Body of pancreas (tissue), 4 donors: ENCODE measurements around the gene QPRT. TPM values are rescaled to one million over a fixed set of nuclear protein-coding genes. Genes with fewer than 3 reads are reported as not detected.
"Not testable (repeated sequence)": the region's sequence is repeated elsewhere in the genome, so short reads cannot be mapped to it uniquely, and the experiment has no call there.

Experiments used
- ATAC-seq: fragments of 150-250 bp; one replicate; pipeline ENCODE4 v1.9.1; 2016
- DNase-seq, 4 donors: peaks; one replicate each; pipeline ENCODE4 v3.0.0-alpha.2; 2019
- H3K27ac ChIP-seq, 4 donors: fragments of 200-600 bp; sonication (generic); 1 replicate in 3 of 4; 2 replicates in 1 of 4; pipeline versions ENCODE4 v1.5.1 to v1.6.1; 2016 to 2019; ENCODE audit warnings: mild to moderate bottlenecking in 1 of 4, mixed read lengths in 1 of 4, moderate library complexity in 1 of 4
- H3K27me3 ChIP-seq, 2 donors: fragments of 200-600 bp; sonication (generic); one replicate each; pipeline ENCODE4 v1.6.0; 2016; ENCODE audit warnings: mild to moderate bottlenecking in 1 of 2
- H3K36me3 ChIP-seq, 2 donors: fragments of 200-600 bp; sonication (generic); replicated peaks in 1 of 2; 2 replicates each; pipeline ENCODE4 v1.5.1; 2016; ENCODE audit warnings: low read depth in 2 of 2; ENCODE audit not compliant: insufficient read depth in 1 of 2
- H3K4me1 ChIP-seq: fragments of 200-600 bp; sonication (generic); one replicate; pipeline ENCODE4 v1.6.0; 2016
- H3K4me3 ChIP-seq, 2 donors: fragments of 200-600 bp; sonication (generic); 1 replicate in 1 of 2; 2 replicates in 1 of 2; pipeline ENCODE4 v1.5.1; 2016 to 2019
- H3K9me3 ChIP-seq, 3 donors: fragments of 200-600 bp; sonication (generic); 1 replicate in 2 of 3; 2 replicates in 1 of 3; pipeline ENCODE4 v1.5.1; 2016
- CTCF ChIP-seq, 7 experiments: fragments of 450-650 bp in 4 of 7; fragments of 200-600 bp in 3 of 7; sonication (generic) in 3 of 7; IDR thresholded peaks; one replicate each; pipeline ENCODE4 v1.5.1; 2016 to 2019; ENCODE audit warnings: antibody characterized with exemption in 7 of 7
- POLR2A ChIP-seq, 3 donors: fragments of 450-650 bp; IDR thresholded peaks; one replicate each; pipeline ENCODE4 v1.6.1; 2016; ENCODE audit warnings: antibody characterized with exemption in 3 of 3, mild to moderate bottlenecking in 2 of 3
- WGBS, 2 donors: methylation state at CpG; one replicate each; pipeline ENCODE4 v1.1.5; 2017; 5-methylcytosine and 5-hydroxymethylcytosine counted together
- intact Hi-C: fragments of 100-400 bp; cut with DNase I; formaldehyde crosslinking; loops from one replicate; pipeline ENCODE4 v1.15.1; 2023
- total RNA-seq, 2 donors: library from RNA; depleted of rRNA; stranded (reverse); fragments of >200 nt; gene quantifications; one replicate each; pipeline ENCODE4 v1.1.0, GENCODE V29; 2016

Gene QPRT
- total RNA-seq, 2 donors from 2014 or later, result 28.0 to 30.3 TPM

GRCh38 chr16:29702269-29702668 lies 23.3 kb downstream of the QPRT start:
- intact Hi-C loops, result loop anchor here (10.0 kb wide), 1 partner anchor 303 kb away; no protein-coding TSS in a partner anchor

GRCh38 chr16:29705030-29705429 lies 26.1 kb downstream of the QPRT start:
- DNase-seq, result no peak
- no peaks in the 10 kb centered on the region for H3K4me1 ChIP-seq
- intact Hi-C loops, result loop anchor here (10.0 kb wide), 1 partner anchor 300 kb away; no protein-coding TSS in a partner anchor
- TF ChIP-seq POLR2A (IDR thresholded peaks at IDR 0.05), result no peak
- TF ChIP-seq CTCF (IDR thresholded peaks at IDR 0.05), result no peak
- no peaks in the 10 kb centered on the region for H3K36me3 ChIP-seq
- H3K9me3 ChIP-seq, result no peaks in the 10 kb centered on the region
- H3K27me3 ChIP-seq, result no peaks in the 10 kb centered on the region
- no peak overlapping the region for H3K27ac ChIP-seq
- ATAC-seq, result no peak
- H3K4me3 ChIP-seq, result no peak overlapping the region
- 47 to 58% methylated on average over 2 of the region's 2 CpGs for WGBS, 2 donors

More at GRCh38 chr16:29702269-29702668, 23.3 kb downstream of the QPRT start:
- DNase-seq (no peak), ATAC-seq (no peak)
- H3K27me3 ChIP-seq, result no peaks in the 10 kb centered on the region
- TF ChIP-seq POLR2A (IDR thresholded peaks at IDR 0.05), result no peak
- TF ChIP-seq CTCF (IDR thresholded peaks at IDR 0.05), result no peak
- no peaks in the 10 kb centered on the region for H3K9me3 ChIP-seq
- H3K4me3 ChIP-seq, result no peak overlapping the region
- no peaks in the 10 kb centered on the region for H3K4me1 ChIP-seq
- H3K36me3 ChIP-seq, result no peaks in the 10 kb centered on the region
- H3K27ac ChIP-seq, result no peak overlapping the region
- 59 to 60% methylated on average over 13 of the region's 13 CpGs for WGBS, 2 donors

GRCh38 chr16:29707160-29707559 lies 28.2 kb downstream of the QPRT start:
- ATAC-seq, H3K4me1 ChIP-seq, H3K9me3 ChIP-seq, H3K36me3 ChIP-seq, H3K27ac ChIP-seq, H3K27me3 ChIP-seq, DNase-seq, H3K4me3 ChIP-seq: not testable (repeated sequence)
- intact Hi-C loops, result loop anchor here (10.0 kb wide), 1 partner anchor 298 kb away; no protein-coding TSS in a partner anchor
- 80 to 100% methylated on average over 1 of the region's 1 CpG for WGBS, 2 donors

- H3K4me3 ChIP-seq, result no peak overlapping the region
- H3K36me3 ChIP-seq, result no peaks in the 10 kb centered on the region
- H3K9me3 ChIP-seq, result no peaks in the 10 kb centered on the region
- no peaks in the 10 kb centered on the region for H3K4me1 ChIP-seq
- no peak for DNase-seq
- TF ChIP-seq POLR2A (IDR thresholded peaks at IDR 0.05) (no peak), CTCF (IDR thresholded peaks at IDR 0.05) (no peak)
- no peak for ATAC-seq
- intact Hi-C loops, result loop anchor here (10.0 kb wide), 1 partner anchor 296 kb away; no protein-coding TSS in a partner anchor
- H3K27me3 ChIP-seq, result no peaks in the 10 kb centered on the region
- H3K27ac ChIP-seq, result no peak overlapping the region
- WGBS, 2 donors, result 59 to 65% methylated on average over 16 of the region's 16 CpGs
Observed at GRCh38 chr16:29708917-29709600, 30.1 kb downstream of the QPRT start.

GRCh38 chr16:29709657-29710056 lies 30.7 kb downstream of the QPRT start:
- not testable (repeated sequence) for H3K4me1 ChIP-seq, H3K36me3 ChIP-seq, H3K4me3 ChIP-seq, ATAC-seq, H3K27me3 ChIP-seq, H3K27ac ChIP-seq, H3K9me3 ChIP-seq, DNase-seq
- 58 to 62% methylated on average over 6 of the region's 6 CpGs for WGBS, 2 donors
- intact Hi-C loops, result loop anchor here (10.0 kb wide), 1 partner anchor 295 kb away; no protein-coding TSS in a partner anchor
